Thyroid gland (tissue), 4 donors: ENCODE results near the gene NOSIP. TPM values are rescaled to one million over a fixed set of nuclear protein-coding genes. Genes with fewer than 3 reads are reported as not detected.
"Not testable (repeated sequence)": the region's sequence is repeated elsewhere in the genome, so short reads cannot be mapped to it uniquely, and the experiment has no call there.

ENCODE experiments used
- DNase-seq, 2 donors: peaks; one replicate each; pipeline ENCODE4 v3.0.0-alpha.2; 2019
- H3K27ac ChIP-seq, 3 donors: fragments of 200-600 bp; sonication (generic); 1 replicate in 2 of 3; 2 replicates in 1 of 3; pipeline ENCODE4 v1.5.1; 2016 to 2019; ENCODE audit warnings: mild to moderate bottlenecking in 1 of 3, moderate library complexity in 1 of 3
- H3K27me3 ChIP-seq: fragments of 200-600 bp; sonication (generic); one replicate; pipeline ENCODE4 v1.5.1; 2019
- H3K36me3 ChIP-seq, 2 donors: fragments of 200-600 bp; sonication (generic); one replicate each; pipeline ENCODE4 v1.5.1; 2016 to 2019
- H3K4me1 ChIP-seq, 2 donors: fragments of 200-600 bp; sonication (generic); one replicate each; pipeline ENCODE4 v1.5.1; 2017 to 2019
- H3K4me3 ChIP-seq, 3 donors: fragments of 200-600 bp; sonication (generic); replicated peaks in 1 of 3; 1 replicate in 2 of 3; 2 replicates in 1 of 3; pipeline ENCODE4 v1.5.1; 2016; ENCODE audit warnings: mild to moderate bottlenecking in 1 of 3
- H3K9me3 ChIP-seq: fragments of 200-600 bp; sonication (generic); one replicate; pipeline ENCODE4 v1.5.1; 2017
- CTCF ChIP-seq, 6 experiments: fragments of 200-600 bp in 3 of 6; fragments of 450-650 bp in 3 of 6; sonication (generic) in 3 of 6; IDR thresholded peaks; one replicate each; pipeline ENCODE4 v1.5.1; 2016 to 2019; ENCODE audit warnings: antibody characterized with exemption in 6 of 6, mild to moderate bottlenecking in 2 of 6, inconsistent platforms in 1 of 6, moderate library complexity in 1 of 6
- POLR2A ChIP-seq, 2 donors: fragments of 450-650 bp; IDR thresholded peaks; one replicate each; pipeline ENCODE4 v1.6.1; 2017; ENCODE audit warnings: antibody characterized with exemption in 2 of 2, mild to moderate bottlenecking in 2 of 2, moderate library complexity in 1 of 2
- WGBS, 2 donors: methylation state at CpG; one replicate each; pipeline ENCODE4 v1.1.5; 2017; 5-methylcytosine and 5-hydroxymethylcytosine counted together
- intact Hi-C: fragments of 100-400 bp; cut with DNase I; formaldehyde crosslinking; loops from one replicate; pipeline ENCODE4 v1.15.1; 2023
- total RNA-seq, 4 donors: library from RNA; depleted of rRNA; stranded (reverse); fragments of >200 nt; gene quantifications; one replicate each; pipeline ENCODE4 v1.2.3, GENCODE V29; 2016

The NOSIP gene
- total RNA-seq = 10 to 100 TPM; 46.1 to 94.6 (median 64.7) TPM

GRCh38 chr19:49580264-49581006, at the start of gene NOSIP:
TSS of gene NOSIP (minus strand) at chr19:49580556. CDS start at chr19:49560691, 19,865 bp downstream.
- peaks cover 0 to 4% of the 10 kb centered on the region in 2 donors for H3K36me3 ChIP-seq
- 2 to 3% methylated on average over 31 of the region's 31 CpGs for WGBS, 2 donors
- peaks cover 4 to 5% of the 10 kb centered on the region in 2 donors for H3K4me1 ChIP-seq
- DNase-seq = peak; percentile 96
- no peaks in the 10 kb centered on the region for H3K9me3 ChIP-seq
- H3K27ac ChIP-seq = peak within 1 kb of the TSS; percentile 33 to 81 (median 69)
- intact Hi-C loops = no loop called here
- TF ChIP-seq POLR2A (IDR thresholded peaks at IDR 0.05) = peak in 1 of 2 donors; percentile 88
- peak in 2 of 6 experiments; percentile 5 to 15 for TF ChIP-seq CTCF (IDR thresholded peaks at IDR 0.05)
- H3K4me3 ChIP-seq = peak within 1 kb of the TSS; percentile 45 to 48 (median 47)
- no peaks in the 10 kb centered on the region for H3K27me3 ChIP-seq

- no peak overlapping the region for H3K4me3 ChIP-seq
- intact Hi-C loops = no loop called here
- H3K27ac ChIP-seq = no peak overlapping the region
- no peak for DNase-seq
- H3K9me3 ChIP-seq = no peaks in the 10 kb centered on the region
- H3K4me1 ChIP-seq = peaks cover 5 to 23% of the 10 kb centered on the region in 2 donors
- TF ChIP-seq POLR2A (IDR thresholded peaks at IDR 0.05) = no peak
- TF ChIP-seq CTCF (IDR thresholded peaks at IDR 0.05) = no peak
- WGBS, 2 donors = 82 to 93% methylated on average over 4 to 9 of the region's 9 CpGs
- peaks cover 10 to 12% of the 10 kb centered on the region in 2 donors for H3K36me3 ChIP-seq
- H3K27me3 ChIP-seq = no peaks in the 10 kb centered on the region
These were observed 49.3 kb upstream of the NOSIP start for GRCh38 chr19:49629659-49630058.

GRCh38 chr19:49626226-49626625, 45.9 kb upstream of the NOSIP start:
- intact Hi-C loops = no loop called here
- Histone ChIP-seq H3K36me3 (peaks cover 16 to 19% of the 10 kb centered on the region in 2 donors), H3K27me3 (no peaks in the 10 kb centered on the region), H3K9me3 (no peaks in the 10 kb centered on the region), H3K4me1 (peaks cover 5 to 19% of the 10 kb centered on the region in 2 donors), H3K4me3 (no peak overlapping the region), H3K27ac (peak overlapping the region in 1 of 3 donors; percentile 17)
- DNase-seq = peak; percentile 37 to 44
- TF ChIP-seq POLR2A (IDR thresholded peaks at IDR 0.05) = no peak
- no peak for TF ChIP-seq CTCF (IDR thresholded peaks at IDR 0.05)
- WGBS, 2 donors = 58 to 62% methylated on average over 11 of the region's 11 CpGs

GRCh38 chr19:49624967-49625910, 44.9 kb upstream of the NOSIP start:
- peaks cover 18 to 21% of the 10 kb centered on the region in 2 donors for H3K36me3 ChIP-seq
- H3K4me1 ChIP-seq = peaks cover 5 to 10% of the 10 kb centered on the region in 2 donors
- no peaks in the 10 kb centered on the region for H3K27me3 ChIP-seq
- intact Hi-C loops = no loop called here
- H3K4me3 ChIP-seq = no peak overlapping the region
- H3K27ac ChIP-seq = no peak overlapping the region
- DNase-seq = no peak
- no peak for TF ChIP-seq POLR2A (IDR thresholded peaks at IDR 0.05)
- no peak for TF ChIP-seq CTCF (IDR thresholded peaks at IDR 0.05)
- no peaks in the 10 kb centered on the region for H3K9me3 ChIP-seq
- WGBS, 2 donors = 83 to 86% methylated on average over 17 to 21 of the region's 27 CpGs

GRCh38 chr19:49617860-49618259, 37.5 kb upstream of the NOSIP start:
- H3K4me1 ChIP-seq, DNase-seq, intact Hi-C loops, H3K27me3 ChIP-seq, H3K9me3 ChIP-seq, H3K4me3 ChIP-seq, H3K27ac ChIP-seq: not testable (repeated sequence)
- 91 to 92% methylated on average over 13 of the region's 13 CpGs for WGBS, 2 donors
- peaks cover 37 to 48% of the 10 kb centered on the region in 2 donors for H3K36me3 ChIP-seq
